Measurements from ENCODE around the gene LARP4B.

DNA sequence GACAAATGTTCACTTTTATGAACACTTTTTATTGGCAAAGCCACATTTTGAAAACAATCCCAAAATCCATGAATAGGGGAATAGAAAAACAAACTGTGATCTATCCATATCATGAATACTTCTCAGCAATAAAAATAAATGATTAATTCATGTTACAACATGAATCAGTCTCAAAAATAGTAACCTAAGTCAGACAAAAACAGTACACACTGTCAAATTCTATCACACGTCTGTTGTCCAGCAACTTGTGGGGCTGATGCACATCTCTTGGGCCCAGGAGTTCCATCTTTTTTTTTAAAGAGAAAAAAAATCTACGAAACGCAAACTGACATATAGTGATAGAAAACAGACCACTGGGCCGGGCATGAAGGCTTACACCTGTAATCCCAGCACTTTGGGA lies 71.0 kb downstream of the LARP4B start:
- TF ChIP-seq POLR2A (IDR thresholded peaks at IDR 0.05) (no peak), CTCF (IDR thresholded peaks at IDR 0.05) (no peak)

All from uterus (tissue), 2 donors.